Astrocyte (in vitro differentiated cells and primary cell): ENCODE measurements around the gene PKNOX2. TPM values are rescaled to one million over a fixed set of nuclear protein-coding genes. Genes with fewer than 3 reads are reported as not detected.

Experiments
- DNase-seq: peaks from one replicate; pipeline ENCODE4 v3.0.0-alpha.2; 2010; ENCODE audit warnings: low read depth
- FAIRE-seq: peaks from 2 replicates; lab custom pipeline; 2011; peaks lifted over from hg19 to GRCh38; lab: Jason Lieb, UNC
- H2AFZ ChIP-seq: 2 replicates; pipeline ENCODE4 v1.6.0; 2012; ENCODE audit warnings: low read depth, low read length, inconsistent platforms
- H3K27ac ChIP-seq: 2 replicates; pipeline ENCODE4 v1.5.1; 2011; ENCODE audit warnings: low read depth, low read length, inconsistent platforms
- H3K27me3 ChIP-seq: 2 replicates; pipeline ENCODE4 v1.6.0; 2011; ENCODE audit warnings: low read length, inconsistent platforms; ENCODE audit not compliant: insufficient read depth
- H3K36me3 ChIP-seq: 2 replicates; pipeline ENCODE4 v1.5.1; 2011; ENCODE audit warnings: low read length, inconsistent platforms; ENCODE audit not compliant: insufficient read depth
- H3K4me1 ChIP-seq: 2 replicates; pipeline ENCODE4 v1.5.1; 2011; ENCODE audit warnings: low read length, inconsistent platforms; ENCODE audit not compliant: insufficient read depth
- H3K4me2 ChIP-seq: 2 replicates; pipeline ENCODE4 v1.6.0; 2012; ENCODE audit warnings: low read length, inconsistent platforms
- H3K4me3 ChIP-seq: 2 replicates; pipeline ENCODE4 v1.5.1; 2011; ENCODE audit warnings: low read depth, mild to moderate bottlenecking, low read length, inconsistent platforms; ENCODE audit not compliant: insufficient read depth
- H3K79me2 ChIP-seq: 2 replicates; pipeline ENCODE4 v1.6.0; 2012; ENCODE audit warnings: mild to moderate bottlenecking, low read length, inconsistent platforms; ENCODE audit not compliant: insufficient read depth
- H3K9ac ChIP-seq: 2 replicates; pipeline ENCODE4 v1.6.0; 2012; ENCODE audit warnings: mild to moderate bottlenecking, low read length, inconsistent platforms
- H3K9me3 ChIP-seq: 2 replicates; pipeline ENCODE4 v1.5.1; 2012; ENCODE audit warnings: low read depth, mild to moderate bottlenecking, low read length, inconsistent platforms; ENCODE audit not compliant: insufficient read depth
- H4K20me1 ChIP-seq: 2 replicates; pipeline ENCODE4 v1.6.0; 2012; ENCODE audit warnings: low read length, inconsistent platforms; ENCODE audit not compliant: insufficient read depth
- H3K27ac Mint-ChIP-seq: one replicate; pipeline ENCODE4 v1.8.0; 2021; ENCODE audit warnings: mild to moderate bottlenecking, mixed read lengths; ENCODE audit not compliant: unreplicated experiment
- H3K27me3 Mint-ChIP-seq: one replicate; pipeline ENCODE4 v1.8.0; 2021; ENCODE audit warnings: low read depth, mixed read lengths; ENCODE audit not compliant: unreplicated experiment
- H3K36me3 Mint-ChIP-seq: one replicate; pipeline ENCODE4 v1.8.0; 2021; ENCODE audit warnings: low read depth, mixed read lengths; ENCODE audit not compliant: unreplicated experiment
- H3K4me1 Mint-ChIP-seq: one replicate; pipeline ENCODE4 v1.8.0; 2021; ENCODE audit warnings: low read depth, mixed read lengths; ENCODE audit not compliant: unreplicated experiment
- H3K4me3 Mint-ChIP-seq: one replicate; pipeline ENCODE4 v1.8.0; 2021; ENCODE audit warnings: mild to moderate bottlenecking, moderate library complexity, mixed read lengths; ENCODE audit not compliant: unreplicated experiment
- H3K9me3 Mint-ChIP-seq: one replicate; pipeline ENCODE4 v1.8.0; 2021; ENCODE audit warnings: mild to moderate bottlenecking, mixed read lengths; ENCODE audit not compliant: unreplicated experiment
- CTCF ChIP-seq: IDR thresholded peaks from 2 replicates; pipeline ENCODE4 v1.5.1; 2011; ENCODE audit warnings: low read depth, mild to moderate bottlenecking, inconsistent platforms, low read length, moderate library complexity; ENCODE audit not compliant: insufficient read depth
- EZH2 ChIP-seq: IDR thresholded peaks from 2 replicates; pipeline ENCODE4 v1.6.1; 2012; ENCODE audit warnings: mild to moderate bottlenecking, low read length, inconsistent platforms; ENCODE audit not compliant: insufficient read depth
- total RNA-seq: library from RNA; stranded (reverse); gene quantifications from 2 replicates; pipeline ENCODE4 v1.2.1, GENCODE V29; 2021

The PKNOX2 gene
- total RNA-seq, 1 donor from 2014 or later: 53.4 TPM

GRCh38 chr11:125312391-125312790, 147.8 kb downstream of the PKNOX2 start:
- Histone ChIP-seq H3K4me2 (no peak overlapping the region), H3K9ac (no peak overlapping the region), H3K9me3 (peaks cover 2% of the 10 kb centered on the region), H2AFZ (no peak overlapping the region), H3K27me3 (no peaks in the 10 kb centered on the region), H4K20me1 (no peaks in the 10 kb centered on the region), H3K4me1 (peaks cover 10% of the 10 kb centered on the region), H3K4me3 (no peak overlapping the region), H3K27ac (no peak overlapping the region), H3K36me3 (no peaks in the 10 kb centered on the region), H3K79me2 (no peaks in the 10 kb centered on the region)
- H3K27ac Mint-ChIP-seq: no peak overlapping the region
- no peak for DNase-seq
- no peak for TF ChIP-seq EZH2
- no peak for TF ChIP-seq CTCF
- H3K27me3 Mint-ChIP-seq: no peaks in the 10 kb centered on the region
- H3K36me3 Mint-ChIP-seq: peaks cover 43% of the 10 kb centered on the region
- no peak overlapping the region for H3K4me3 Mint-ChIP-seq
- FAIRE-seq: no peak
- peaks cover 33% of the 10 kb centered on the region for H3K4me1 Mint-ChIP-seq
- H3K9me3 Mint-ChIP-seq: peaks cover 2% of the 10 kb centered on the region

- H3K4me3 Mint-ChIP-seq: no peak overlapping the region
- Histone ChIP-seq H3K27ac (no peak overlapping the region), H3K36me3 (no peaks in the 10 kb centered on the region), H3K79me2 (no peaks in the 10 kb centered on the region), H3K9ac (no peak overlapping the region), H3K9me3 (peaks cover 5% of the 10 kb centered on the region), H3K4me1 (peaks cover 10% of the 10 kb centered on the region), H3K4me3 (no peak overlapping the region), H3K27me3 (no peaks in the 10 kb centered on the region), H2AFZ (no peak overlapping the region), H4K20me1 (no peaks in the 10 kb centered on the region), H3K4me2 (no peak overlapping the region)
- no peaks in the 10 kb centered on the region for H3K27me3 Mint-ChIP-seq
- no peak for TF ChIP-seq EZH2
- TF ChIP-seq CTCF: no peak
- peaks cover 44% of the 10 kb centered on the region for H3K36me3 Mint-ChIP-seq
- FAIRE-seq: no peak
- peak overlapping the region; percentile 67 for H3K27ac Mint-ChIP-seq
- peaks cover 32% of the 10 kb centered on the region for H3K4me1 Mint-ChIP-seq
- H3K9me3 Mint-ChIP-seq: peaks cover 3% of the 10 kb centered on the region
- no peak for DNase-seq
These were observed 148.3 kb downstream of the PKNOX2 start for GRCh38 chr11:125312812-125313211.

- Histone ChIP-seq H3K4me1 (peaks cover 10% of the 10 kb centered on the region), H3K9me3 (peaks cover 5% of the 10 kb centered on the region), H3K4me2 (no peak overlapping the region), H2AFZ (no peak overlapping the region), H3K9ac (no peak overlapping the region), H3K27ac (no peak overlapping the region), H3K36me3 (no peaks in the 10 kb centered on the region), H4K20me1 (no peaks in the 10 kb centered on the region), H3K79me2 (no peaks in the 10 kb centered on the region), H3K4me3 (no peak overlapping the region), H3K27me3 (no peaks in the 10 kb centered on the region)
- TF ChIP-seq CTCF (no peak), EZH2 (no peak)
- Mint-ChIP-seq H3K9me3 (peaks cover 5% of the 10 kb centered on the region), H3K27me3 (no peaks in the 10 kb centered on the region), H3K4me3 (peak overlapping the region; percentile 35), H3K4me1 (peaks cover 28% of the 10 kb centered on the region), H3K36me3 (peaks cover 47% of the 10 kb centered on the region), H3K27ac (peak overlapping the region; percentile 67)
- peak; percentile 36 for DNase-seq
- FAIRE-seq: no peak
These were observed 149.0 kb downstream of the PKNOX2 start for GRCh38 chr11:125313271-125314219.
